Type B pancreatic cell (in vitro differentiated cells): ENCODE measurements around the gene FGF13. TPM values are rescaled to one million over a fixed set of nuclear protein-coding genes. Genes with fewer than 3 reads are reported as not detected.

Experiments used
- DNase-seq: peaks from one replicate; pipeline ENCODE4 v3.0.0; 2021; ENCODE audit warnings: mixed read lengths; ENCODE audit not compliant: unreplicated experiment; ENCODE audit errors: extremely low spot score
- H3K27ac Mint-ChIP-seq: 2 replicates; pipeline ENCODE4 v1.8.0; 2021; ENCODE audit warnings: mild to moderate bottlenecking, mixed read lengths
- H3K27me3 Mint-ChIP-seq: 2 replicates; pipeline ENCODE4 v1.8.0; 2021; ENCODE audit warnings: mixed read lengths
- H3K36me3 Mint-ChIP-seq: 2 replicates; pipeline ENCODE4 v1.8.0; 2021; ENCODE audit warnings: mixed read lengths
- H3K4me1 Mint-ChIP-seq: one replicate; pipeline ENCODE4 v1.8.0; 2021; ENCODE audit warnings: mixed read lengths; ENCODE audit not compliant: unreplicated experiment
- H3K4me3 Mint-ChIP-seq: 2 replicates; pipeline ENCODE4 v1.8.0; 2021; ENCODE audit warnings: mild to moderate bottlenecking, mixed read lengths
- H3K9me3 Mint-ChIP-seq: 2 replicates; pipeline ENCODE4 v1.8.0; 2021; ENCODE audit warnings: mixed read lengths
- microRNA-seq: library from miRNA; unstranded; fragments of <30 nt; microRNA quantifications from one replicate; pipeline ENCODE4, GENCODE V29; 2020
- total RNA-seq: library from RNA; stranded (reverse); gene quantifications from 2 replicates; pipeline ENCODE4 v1.2.1, GENCODE V29; 2021; ENCODE audit warnings: low replicate concordance
- TF ChIP-seq, protein P1 (sequence below): fragments of 200-600 bp; sonication (generic); conservative IDR thresholded peaks from 2 replicates; pipeline ENCODE4 v1.5.0; 2021; ENCODE audit warnings: antibody characterized with exemption, mild to moderate bottlenecking

Gene FGF13
- total RNA-seq, 1 donor from 2014 or later = 13.4 TPM

DNA sequence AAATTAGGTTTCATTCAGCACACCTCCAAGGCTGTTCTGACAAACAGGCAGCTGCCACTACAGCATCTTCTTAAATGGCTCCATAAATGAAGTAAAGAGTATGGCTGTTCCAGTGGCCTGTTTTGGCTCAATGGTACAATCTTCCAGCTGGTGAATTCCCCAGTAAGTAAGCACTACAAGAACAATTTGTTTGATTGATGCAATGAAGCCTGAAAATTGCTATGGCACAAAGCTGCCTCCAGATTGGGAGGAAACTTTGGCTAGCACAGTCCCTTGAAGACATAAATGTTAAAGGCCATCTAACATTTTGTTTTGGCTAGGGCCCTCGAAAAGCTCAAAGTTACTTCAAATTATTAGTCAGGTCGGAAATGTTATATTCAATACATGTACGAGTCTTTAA, 47.5 kb downstream of the FGF13 start:
- H3K4me1 Mint-ChIP-seq = no peaks in the 10 kb centered on the region
- no peaks in the 10 kb centered on the region for H3K27me3 Mint-ChIP-seq

DNA sequence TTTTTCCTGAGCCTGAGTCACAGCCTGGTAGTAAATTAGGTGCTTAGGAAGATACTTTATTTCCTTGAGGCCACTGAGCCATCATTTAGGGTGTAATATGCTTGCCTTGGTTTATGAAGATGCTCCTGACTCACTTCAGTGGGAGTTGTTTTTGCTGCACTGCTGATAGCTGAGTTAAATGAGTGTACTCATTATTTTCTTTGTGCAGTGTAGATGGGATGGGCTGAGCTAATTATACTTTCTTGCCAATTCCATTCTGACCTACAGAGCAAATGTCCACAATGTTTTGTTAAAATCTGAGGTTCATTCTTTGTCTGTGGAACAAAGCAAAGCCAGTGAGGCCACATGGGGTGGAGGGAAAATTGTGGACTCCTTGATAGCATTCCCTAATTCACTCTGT, 60.0 kb downstream of the FGF13 start:
- no peak overlapping the region for H3K4me3 Mint-ChIP-seq
- H3K27ac Mint-ChIP-seq = no peak overlapping the region
- TF ChIP-seq, protein P1, sequence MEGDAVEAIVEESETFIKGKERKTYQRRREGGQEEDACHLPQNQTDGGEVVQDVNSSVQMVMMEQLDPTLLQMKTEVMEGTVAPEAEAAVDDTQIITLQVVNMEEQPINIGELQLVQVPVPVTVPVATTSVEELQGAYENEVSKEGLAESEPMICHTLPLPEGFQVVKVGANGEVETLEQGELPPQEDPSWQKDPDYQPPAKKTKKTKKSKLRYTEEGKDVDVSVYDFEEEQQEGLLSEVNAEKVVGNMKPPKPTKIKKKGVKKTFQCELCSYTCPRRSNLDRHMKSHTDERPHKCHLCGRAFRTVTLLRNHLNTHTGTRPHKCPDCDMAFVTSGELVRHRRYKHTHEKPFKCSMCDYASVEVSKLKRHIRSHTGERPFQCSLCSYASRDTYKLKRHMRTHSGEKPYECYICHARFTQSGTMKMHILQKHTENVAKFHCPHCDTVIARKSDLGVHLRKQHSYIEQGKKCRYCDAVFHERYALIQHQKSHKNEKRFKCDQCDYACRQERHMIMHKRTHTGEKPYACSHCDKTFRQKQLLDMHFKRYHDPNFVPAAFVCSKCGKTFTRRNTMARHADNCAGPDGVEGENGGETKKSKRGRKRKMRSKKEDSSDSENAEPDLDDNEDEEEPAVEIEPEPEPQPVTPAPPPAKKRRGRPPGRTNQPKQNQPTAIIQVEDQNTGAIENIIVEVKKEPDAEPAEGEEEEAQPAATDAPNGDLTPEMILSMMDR = no peak
- H3K27me3 Mint-ChIP-seq = no peaks in the 10 kb centered on the region
- no peak for DNase-seq
- no peaks in the 10 kb centered on the region for H3K4me1 Mint-ChIP-seq
- H3K36me3 Mint-ChIP-seq = no peaks in the 10 kb centered on the region
- H3K9me3 Mint-ChIP-seq = no peaks in the 10 kb centered on the region

More for the DNA sequence above, 47.5 kb downstream of the FGF13 start:
- H3K27ac Mint-ChIP-seq = no peak overlapping the region
- H3K4me3 Mint-ChIP-seq = no peak overlapping the region
- DNase-seq = no peak
- TF ChIP-seq, protein P1 = no peak
- H3K9me3 Mint-ChIP-seq = no peaks in the 10 kb centered on the region
- no peaks in the 10 kb centered on the region for H3K36me3 Mint-ChIP-seq

DNA sequence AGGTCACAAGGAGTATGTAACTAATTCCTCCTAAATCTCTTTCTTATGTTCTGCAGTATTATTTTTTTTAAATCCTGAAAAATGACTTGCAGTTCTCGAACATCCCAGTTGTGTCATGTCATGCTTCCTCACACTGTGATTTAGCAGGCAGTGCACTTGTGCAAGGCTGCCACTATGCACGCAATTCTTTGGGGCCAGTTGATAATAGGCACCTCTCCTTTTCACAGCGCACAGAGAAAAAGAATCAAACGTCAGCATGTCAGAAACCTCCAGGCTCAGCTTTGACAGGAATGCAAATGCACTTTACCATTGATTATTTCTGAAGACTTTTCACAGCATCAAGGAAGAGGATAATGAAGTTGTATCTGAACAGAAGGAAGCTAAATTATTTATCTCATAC, 62.9 kb downstream of the FGF13 start:
- TF ChIP-seq, protein P1 = no peak
- Mint-ChIP-seq H3K9me3 (no peaks in the 10 kb centered on the region), H3K4me1 (no peaks in the 10 kb centered on the region), H3K4me3 (no peak overlapping the region), H3K36me3 (no peaks in the 10 kb centered on the region), H3K27me3 (no peaks in the 10 kb centered on the region), H3K27ac (no peak overlapping the region)
- DNase-seq = no peak

DNA sequence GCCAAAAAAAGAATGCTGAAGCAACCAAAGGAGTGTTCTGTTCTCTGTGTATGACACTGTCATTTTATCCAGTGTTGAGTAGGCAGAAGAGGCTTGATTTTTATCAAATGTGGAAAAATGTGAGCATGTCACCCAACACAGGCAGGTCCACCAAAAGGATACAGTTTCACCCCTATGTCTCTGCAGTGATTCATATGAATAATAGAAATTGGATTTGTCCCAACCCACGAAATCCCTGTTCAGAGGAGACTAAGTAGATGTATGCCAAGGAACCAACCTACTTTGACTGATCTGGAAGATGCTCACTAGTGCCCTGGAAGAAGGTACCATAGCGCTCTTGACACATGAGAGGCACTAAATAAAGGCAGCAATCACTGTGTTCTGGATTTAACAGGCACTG, 72.5 kb downstream of the FGF13 start:
- no peaks in the 10 kb centered on the region for H3K4me1 Mint-ChIP-seq
- H3K9me3 Mint-ChIP-seq = no peaks in the 10 kb centered on the region
- H3K36me3 Mint-ChIP-seq = no peaks in the 10 kb centered on the region
- no peak overlapping the region for H3K4me3 Mint-ChIP-seq
- H3K27me3 Mint-ChIP-seq = no peaks in the 10 kb centered on the region
- DNase-seq = no peak
- no peak overlapping the region for H3K27ac Mint-ChIP-seq
- TF ChIP-seq, protein P1 = no peak

Small RNA genes within 50 kb of the gene (microRNA-seq; reads per million reads assigned to microRNA genes)
- 11.3 reads per million, percentile 34 among the genes with 10 or more reads in this experiment for gene MIR504
